A549 (cell line): ENCODE measurements around the gene UQCC2. TPM values are rescaled to one million over a fixed set of nuclear protein-coding genes. Genes with fewer than 3 reads are reported as not detected.
A peak's percentile ranks its signal among the peaks of the same experiment; 100 is the strongest.

Experiments
- ATAC-seq, 2 experiments: fragments of 200-7000 bp in 1 of 2; fragments of >200 bp in 1 of 2; cut with Nextera tagmentation in 1 of 2; cut with Tn5 transposase in 1 of 2; 3 replicates each; pipeline versions ENCODE4 v1.8.0 to v1.9.1; 2018 to 2020; ENCODE audit warnings: mild to moderate bottlenecking in 1 of 2, moderate library complexity in 1 of 2
- CTCF ChIA-PET: fragments of 300-600 bp; sonication (Branson Sonifier 250); formaldehyde crosslinking; extraction: SDS; loops from one replicate; lab custom pipeline; 2021; ENCODE audit warnings: antibody characterized with exemption, inconsistent platforms; lab: Yijun Ruan, JAX
- POLR2A ChIA-PET: fragments of 350-600 bp; formaldehyde crosslinking; extraction: SDS; loops from one replicate; lab custom pipeline; 2021; ENCODE audit warnings: antibody characterized with exemption, inconsistent platforms; lab: Yijun Ruan, JAX
- DNase-seq, 2 experiments: peaks; one replicate each; pipeline versions ENCODE4 v3.0.0 to v3.0.0-alpha.2; 2011 to 2016; ENCODE audit warnings: low read depth in 1 of 2, low spot score in 1 of 2
- FAIRE-seq: peaks from 2 replicates; lab custom pipeline; 2011; peaks lifted over from hg19 to GRCh38; lab: Jason Lieb, UNC
- H3K27ac ChIP-seq, 2 experiments: fragments of >200 bp; sonication (Bioruptor Twin); formaldehyde crosslinking; 3 replicates each; pipeline ENCODE4 v1.5.1; 2016 to 2017
- H3K4me1 ChIP-seq: fragments of >200 bp; sonication (Bioruptor Twin); formaldehyde crosslinking; 3 replicates; pipeline ENCODE4 v1.6.1; 2016
- H3K4me2 ChIP-seq: fragments of >200 bp; sonication (Bioruptor Twin); formaldehyde crosslinking; 3 replicates; pipeline ENCODE4 v1.6.1; 2016
- H3K4me3 ChIP-seq: fragments of >200 bp; sonication (Bioruptor Twin); formaldehyde crosslinking; 3 replicates; pipeline ENCODE4 v1.5.1; 2016
- H3K9me3 ChIP-seq: fragments of >200 bp; sonication (Bioruptor Twin); formaldehyde crosslinking; 3 replicates; pipeline ENCODE4 v1.6.1; 2016
- CEBPB ChIP-seq, 2 experiments: fragments of >200 bp in 1 of 2; sonication (Bioruptor Twin) in 1 of 2; formaldehyde crosslinking in 1 of 2; IDR thresholded peaks; 2 replicates each; pipeline ENCODE4 v1.6.1; 2012 to 2016
- CHD2 ChIP-seq: fragments of 150-350 bp; IDR thresholded peaks from 2 replicates; pipeline ENCODE4 v1.6.1; 2014; ENCODE audit warnings: low read length; ENCODE audit not compliant: partially characterized antibody
- EHMT2 ChIP-seq: fragments of 200-600 bp; sonication (generic); IDR thresholded peaks from 2 replicates; pipeline ENCODE4 v1.6.1; 2016; ENCODE audit warnings: antibody characterized with exemption, low read depth, mild to moderate bottlenecking, moderate library complexity
- ELK1 ChIP-seq: fragments of 150-350 bp; IDR thresholded peaks from 2 replicates; pipeline ENCODE4 v1.6.1; 2014; ENCODE audit warnings: low read depth, mild to moderate bottlenecking, low read length
- ESRRA ChIP-seq: fragments of 150-350 bp; IDR thresholded peaks from 2 replicates; pipeline ENCODE4 v1.6.1; 2014; ENCODE audit warnings: mild to moderate bottlenecking, low read length, borderline replicate concordance
- GATA3 ChIP-seq: IDR thresholded peaks from 2 replicates; pipeline ENCODE4 v1.6.1; 2012; ENCODE audit warnings: borderline replicate concordance
- HDAC2 ChIP-seq: fragments of 200-600 bp; sonication (generic); IDR thresholded peaks from 2 replicates; pipeline ENCODE4 v1.6.1; 2016
- HOXB13 ChIP-seq: fragments of 250-450 bp; sonication (Bioruptor Pico); IDR thresholded peaks from 2 replicates; pipeline ENCODE4 v1.5.0; 2020; ENCODE audit warnings: low read depth, mild to moderate bottlenecking, moderate library complexity
- JUN ChIP-seq, 2 experiments: fragments of >200 bp; sonication (Bioruptor Twin); formaldehyde crosslinking; IDR thresholded peaks; 2 replicates in 1 of 2; 3 replicates in 1 of 2; pipeline ENCODE4 v1.6.1; 2016 to 2017
- MAFK ChIP-seq: fragments of 450-650 bp; IDR thresholded peaks from 2 replicates; pipeline ENCODE4 v1.6.1; 2014; ENCODE audit not compliant: partially characterized antibody
- MYC ChIP-seq: IDR thresholded peaks from 2 replicates; pipeline ENCODE4 v1.6.1; 2012; ENCODE audit warnings: mild to moderate bottlenecking, inconsistent platforms, low read length, improper control_type of control experiment, borderline replicate concordance
- NPAS2 ChIP-seq: fragments of 250-450 bp; sonication (Bioruptor Pico); IDR thresholded peaks from 2 replicates; pipeline ENCODE4 v1.8.0; 2022; ENCODE audit warnings: mild to moderate bottlenecking, moderate library complexity, borderline replicate concordance
- PHF8 ChIP-seq: fragments of 200-600 bp; sonication (generic); IDR thresholded peaks from 2 replicates; pipeline ENCODE4 v1.6.1; 2016; ENCODE audit warnings: low read depth, mild to moderate bottlenecking, antibody characterized with exemption, moderate library complexity, borderline replicate concordance
- SMC3 ChIP-seq: fragments of >200 bp; sonication (Bioruptor Twin); formaldehyde crosslinking; IDR thresholded peaks from 3 replicates; pipeline ENCODE4 v1.6.1; 2018; ENCODE audit warnings: inconsistent platforms
- TP53 ChIP-seq: fragments of 250-450 bp; sonication (Bioruptor Pico); IDR thresholded peaks from 2 replicates; pipeline ENCODE4 v1.5.0; 2021; ENCODE audit warnings: mild to moderate bottlenecking, moderate library complexity
- ZFP36 ChIP-seq: fragments of 450-650 bp; IDR thresholded peaks from 2 replicates; pipeline ENCODE4 v1.6.1; 2014; ENCODE audit warnings: borderline replicate concordance; ENCODE audit not compliant: partially characterized antibody
- ZSCAN20 ChIP-seq: fragments of 250-450 bp; sonication (Bioruptor Pico); IDR thresholded peaks from 2 replicates; pipeline ENCODE4 v1.8.0; 2022; ENCODE audit warnings: mild to moderate bottlenecking, moderate library complexity
- WGBS: methylation state at CpG from one replicate; pipeline ENCODE4 v1.1.6; 2017; ENCODE audit errors: missing lambda C conversion rate; 5-methylcytosine and 5-hydroxymethylcytosine counted together
- polyA plus RNA-seq, 4 experiments: library from polyadenylated mRNA; depleted of rRNA in 3 of 4; stranded (reverse); fragments of >200 nt; fragmentation: RNase III in 1 of 4; extraction: RNeasy Plus Mini Kit Qiagen cat#74134 plus additional on column Dnase treatment in 1 of 4; gene quantifications; 2 replicates in 3 of 4; 3 replicates in 1 of 4; pipeline ENCODE4 v1.2.3, GENCODE V29; 2011 to 2017
- TF ChIP-seq, protein P1 (sequence below): fragments of 250-450 bp; sonication (Bioruptor Pico); IDR thresholded peaks from 2 replicates; pipeline ENCODE4 v1.5.0; 2020; ENCODE audit warnings: low read depth, mild to moderate bottlenecking, moderate library complexity

UQCC2 gene
- polyA plus RNA-seq, 2 of the 4 experiments (the other 2 are of a cell fraction) = 65.5 to 82.0 TPM

GRCh38 chr6:33758815-33759216, 47.3 kb upstream of the UQCC2 start:
- ChIA-PET POLR2A (no interaction called here), CTCF (interaction anchor here (1.0 to 3.1 kb wide), 10 partner anchors 9 to 397 kb away, joined by 4 to 11 read pairs (median 6); partner anchors contain the start of gene UQCC2)
- H3K4me1 ChIP-seq = peaks cover 27% of the 10 kb centered on the region
- TF ChIP-seq SMC3 = no peak
- TF ChIP-seq HOXB13 (CRISPR knock-in tag) = no peak
- no peak for TF ChIP-seq CEBPB (IDR thresholded peaks at IDR 0.05)
- TF ChIP-seq MYC = no peak
- 0 out of 2 replicates have a peak, but pooled peaks have one; percentile 19 for TF ChIP-seq GATA3
- no peak for TF ChIP-seq EHMT2
- no peak for TF ChIP-seq NPAS2 (CRISPR knock-in tag)
- TF ChIP-seq JUN (IDR thresholded peaks at IDR 0.05) = no peak
- no peak for TF ChIP-seq TP53 (CRISPR knock-in tag)
- TF ChIP-seq PHF8 = no peak
- TF ChIP-seq ZSCAN20 (CRISPR knock-in tag) = no peak
- no peak for TF ChIP-seq ELK1
- TF ChIP-seq, protein P1, sequence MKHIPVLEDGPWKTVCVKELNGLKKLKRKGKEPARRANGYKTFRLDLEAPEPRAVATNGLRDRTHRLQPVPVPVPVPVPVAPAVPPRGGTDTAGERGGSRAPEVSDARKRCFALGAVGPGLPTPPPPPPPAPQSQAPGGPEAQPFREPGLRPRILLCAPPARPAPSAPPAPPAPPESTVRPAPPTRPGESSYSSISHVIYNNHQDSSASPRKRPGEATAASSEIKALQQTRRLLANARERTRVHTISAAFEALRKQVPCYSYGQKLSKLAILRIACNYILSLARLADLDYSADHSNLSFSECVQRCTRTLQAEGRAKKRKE (CRISPR knock-in tag) = no peak
- TF ChIP-seq MAFK = peak; percentile 70
- TF ChIP-seq, all 56 proteins: peak for 2
- Histone ChIP-seq H3K4me3 (no peak overlapping the region), H3K4me2 (peak overlapping the region; percentile 16; the same call in 2 of the 3 replicates), H3K27ac (no peak overlapping the region; a peak in 1 of 6 replicates), H3K9me3 (no peaks in the 10 kb centered on the region)
- ATAC-seq (no peak), FAIRE-seq (no peak), DNase-seq (no peak)
- WGBS = 8% methylated on average over 7 of the region's 7 CpGs

DNA sequence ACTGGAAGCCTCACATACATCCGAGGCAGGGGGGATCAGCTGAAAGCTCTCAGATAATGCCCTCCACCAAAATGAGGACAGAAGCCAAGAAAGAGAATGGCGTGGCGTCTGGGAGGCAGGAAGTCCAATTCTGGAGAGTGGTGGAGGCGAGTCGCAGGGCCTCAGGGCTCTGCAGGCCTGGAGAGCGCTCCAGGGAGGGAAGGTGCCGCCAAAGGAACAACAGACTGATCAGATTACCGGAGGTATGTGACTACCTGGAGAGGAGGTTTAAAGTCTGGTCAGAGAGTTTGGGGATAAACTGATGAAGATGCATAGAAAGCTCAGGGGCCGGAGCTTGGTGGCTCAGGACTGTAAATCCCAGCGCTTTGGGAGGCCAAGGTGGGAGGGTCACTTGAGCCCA, 46.4 kb upstream of the UQCC2 start:
- peaks cover 27% of the 10 kb centered on the region for H3K4me1 ChIP-seq
- CTCF ChIA-PET = interaction anchor here (0.9 to 2.7 kb wide), 9 partner anchors 9 to 270 kb away, joined by 3 to 11 read pairs (median 4); no protein-coding TSS in a partner anchor
- no peak overlapping the region for H3K4me3 ChIP-seq
- no peaks in the 10 kb centered on the region for H3K9me3 ChIP-seq
- ATAC-seq = no peak
- H3K27ac ChIP-seq = no peak overlapping the region; a peak in 1 of 6 replicates
- WGBS = 89% methylated on average over 10 of the region's 10 CpGs
- POLR2A ChIA-PET = no interaction called here
- FAIRE-seq = no peak
- DNase-seq = no peak
- TF ChIP-seq NPAS2 (CRISPR knock-in tag) (no peak), GATA3 (no peak)
- H3K4me2 ChIP-seq = no peak overlapping the region

GRCh38 chr6:33757113-33757512, 45.6 kb upstream of the UQCC2 start:
- Histone ChIP-seq H3K27ac (no peak overlapping the region), H3K4me3 (no peak overlapping the region), H3K4me1 (peaks cover 27% of the 10 kb centered on the region), H3K9me3 (no peaks in the 10 kb centered on the region), H3K4me2 (no peak overlapping the region)
- TF ChIP-seq ESRRA = no peak
- no peak for TF ChIP-seq NPAS2 (CRISPR knock-in tag)
- TF ChIP-seq CHD2 = no peak
- TF ChIP-seq HDAC2 = no peak
- peak; percentile 67 for TF ChIP-seq ZFP36
- WGBS = 50% methylated on average over 3 of the region's 3 CpGs
- no peak for DNase-seq
- ATAC-seq = no peak
- POLR2A ChIA-PET = no interaction called here
- CTCF ChIA-PET = interaction anchor here (0.9 to 2.7 kb wide), 7 partner anchors 10 to 270 kb away, joined by 3 to 14 read pairs (median 5); no protein-coding TSS in a partner anchor
- no peak for FAIRE-seq
